GM12874 (cell line): ENCODE results near the gene GPR153.

ENCODE experiments used
- CTCF ChIP-seq: IDR thresholded peaks from 2 replicates; pipeline ENCODE4 v1.5.1; 2011; ENCODE audit warnings: low read depth, mild to moderate bottlenecking, control low read depth, low read length, moderate library complexity; ENCODE audit not compliant: insufficient read depth

GPR153 gene

GRCh38 chr1:6278263-6278662 is 17.4 kb upstream of the GPR153 start:
- TF ChIP-seq CTCF = no peak

GRCh38 chr1:6276811-6277555 is 16.1 kb upstream of the GPR153 start:
- no peak for TF ChIP-seq CTCF

- TF ChIP-seq CTCF = no peak
Measured at GRCh38 chr1:6275826-6276782, 15.2 kb upstream of the GPR153 start.

- TF ChIP-seq CTCF = no peak
Measured at GRCh38 chr1:6274622-6275139, 13.8 kb upstream of the GPR153 start.

GRCh38 chr1:6274102-6274501 is 13.2 kb upstream of the GPR153 start:
- no peak for TF ChIP-seq CTCF

GRCh38 chr1:6273380-6273891 is 12.5 kb upstream of the GPR153 start:
- TF ChIP-seq CTCF = no peak

GRCh38 chr1:6272868-6273267 is 12.0 kb upstream of the GPR153 start:
- TF ChIP-seq CTCF = no peak
